Renal cortical epithelial cell (primary cell): Measurements from ENCODE around the gene REEP2. TPM values are rescaled to one million over a fixed set of nuclear protein-coding genes. Genes with fewer than 3 reads are reported as not detected.

Source experiments
- DNase-seq: peaks from one replicate; pipeline ENCODE4 v3.0.0-alpha.2; 2011; ENCODE audit warnings: low read depth
- total RNA-seq: library from RNA; depleted of rRNA; stranded (reverse); fragments of >200 nt; gene quantifications from 2 replicates; pipeline ENCODE4 v1.2.3, GENCODE V29; 2014

Gene REEP2
- total RNA-seq, 1 donor from 2014 or later: 7.6 TPM

GRCh38 chr5:138448481-138449398 is 9.9 kb downstream of the REEP2 start:
- no peak for DNase-seq

- peak; percentile 47 for DNase-seq
Measured at GRCh38 chr5:138449501-138450239, 10.8 kb downstream of the REEP2 start.

- no peak for DNase-seq
Measured at GRCh38 chr5:138450971-138451370, 12.1 kb downstream of the REEP2 start.

- no peak for DNase-seq
Measured at GRCh38 chr5:138452720-138453119, 13.9 kb downstream of the REEP2 start.

GRCh38 chr5:138453590-138453989 is 14.7 kb downstream of the REEP2 start:
- DNase-seq: no peak

GRCh38 chr5:138454121-138454520 is 15.3 kb downstream of the REEP2 start:
- DNase-seq: no peak

GRCh38 chr5:138455232-138455930 is 16.5 kb downstream of the REEP2 start:
- DNase-seq: no peak

GRCh38 chr5:138457531-138458275 is 18.8 kb downstream of the REEP2 start:
- DNase-seq: no peak

GRCh38 chr5:138458384-138458783 is 19.5 kb downstream of the REEP2 start:
- no peak for DNase-seq

- DNase-seq: no peak
Measured at GRCh38 chr5:138458856-138459255, 20.0 kb downstream of the REEP2 start.

- no peak for DNase-seq
Measured at GRCh38 chr5:138459311-138459933, 20.6 kb downstream of the REEP2 start.

GRCh38 chr5:138460032-138460693 is 21.3 kb downstream of the REEP2 start:
- DNase-seq: no peak

- DNase-seq: peak; percentile 77
Measured at GRCh38 chr5:138461343-138462125, 22.7 kb downstream of the REEP2 start.

- DNase-seq: no peak
Measured at GRCh38 chr5:138463419-138464007, 24.7 kb downstream of the REEP2 start.

GRCh38 chr5:138464008-138464387 is 25.1 kb downstream of the REEP2 start:
- peak; percentile 79 for DNase-seq

- DNase-seq: peak; percentile 95
Measured at GRCh38 chr5:138464388-138465260, 25.8 kb downstream of the REEP2 start.

- peak; percentile 79 for DNase-seq
Measured at GRCh38 chr5:138465261-138466124, 26.6 kb downstream of the REEP2 start, which contains the start of gene EGR1. TSS of gene EGR1 (plus strand) at chr5:138465479. CDS start at chr5:138465762, 283 bp downstream.
